Measurements from ENCODE around the gene INSL4. TPM values are rescaled to one million over a fixed set of nuclear protein-coding genes. Genes with fewer than 3 reads are reported as not detected.
A peak's percentile ranks its signal among the peaks of the same experiment; 100 is the strongest.

Gene INSL4
- total RNA-seq (not detected), polyA plus RNA-seq (ENCODE audit: insufficient read length in 2 of 2) (not detected)
- long read RNA-seq, donor 1: 0 reads
- long read RNA-seq, donor 2: 0 reads
- long read RNA-seq, donor 3: 0 reads
- long read RNA-seq, donor 4: 0 reads

DNA sequence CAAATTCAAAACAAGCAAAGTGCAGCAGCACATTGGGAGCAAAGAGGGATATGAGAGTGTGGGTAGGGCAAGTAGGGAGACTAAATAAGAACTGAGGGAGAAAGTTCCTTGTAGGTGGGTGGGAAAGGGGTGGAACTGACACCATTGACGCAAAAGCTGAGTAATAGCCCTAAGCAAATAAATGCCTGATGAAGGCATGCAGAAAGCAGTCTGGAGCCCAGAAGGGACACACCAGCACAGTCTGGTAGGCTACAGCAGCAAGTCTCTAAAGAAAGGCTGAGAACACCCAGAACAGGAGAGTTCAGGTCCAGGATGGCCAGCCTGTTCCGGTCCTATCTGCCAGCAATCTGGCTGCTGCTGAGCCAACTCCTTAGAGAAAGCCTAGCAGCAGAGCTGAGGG lies at the start of gene INSL4:
TSS of gene INSL4 (plus strand) at position 208 of the 400 bp plus-strand sequence. CDS start at position 313, 105 bp downstream.
- Histone ChIP-seq H3K4me1 (ENCODE audit: control insufficient read depth, insufficient read depth, low read length) (no peaks in the 10 kb centered on the region), H3K4me3 (ENCODE audit: low read depth, low read length) (no peak within 1 kb of the TSS), H3K27ac (ENCODE audit: low read depth, low read length) (no peak within 1 kb of the TSS), H3K36me3 (ENCODE audit: control insufficient read depth, insufficient read depth, low read length) (no peaks in the 10 kb centered on the region), H3K9me3 (ENCODE audit: control insufficient read depth, insufficient read depth, low read length) (no peaks in the 10 kb centered on the region), H3K27me3 (ENCODE audit: control insufficient read depth, insufficient read depth, low read length) (no peaks in the 10 kb centered on the region)
- 95% methylated on average over 2 of the region's 2 CpGs for WGBS (ENCODE audit: insufficient coverage)
- DNase-seq (ENCODE audit: low read depth in 4 of 6, low spot score in 6 of 6): no peak

DNA sequence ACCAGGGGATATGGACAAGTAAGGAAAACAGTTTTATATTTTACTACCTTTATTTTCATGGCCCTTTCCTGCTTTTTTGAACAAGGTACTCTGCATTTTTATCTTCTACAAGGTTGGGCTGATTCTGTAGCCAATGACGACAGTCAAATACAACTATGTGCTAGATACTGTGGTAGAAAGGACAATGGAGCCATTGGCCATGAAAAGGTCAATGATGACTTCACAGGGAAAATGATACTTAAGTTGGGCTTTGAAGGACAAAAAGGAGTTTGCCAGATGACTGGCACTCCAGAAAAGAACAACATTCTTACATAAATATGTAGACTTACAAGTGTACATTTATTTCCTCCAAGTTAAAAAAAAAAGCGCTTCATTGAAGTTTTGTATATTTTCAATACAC lies 46.4 kb upstream of the INSL4 start:
- Histone ChIP-seq H3K4me1 (ENCODE audit: control insufficient read depth, insufficient read depth, low read length) (no peaks in the 10 kb centered on the region), H3K27ac (ENCODE audit: low read depth, low read length) (no peak overlapping the region), H3K36me3 (ENCODE audit: control insufficient read depth, insufficient read depth, low read length) (no peaks in the 10 kb centered on the region), H3K9me3 (ENCODE audit: control insufficient read depth, insufficient read depth, low read length) (no peaks in the 10 kb centered on the region), H3K4me3 (ENCODE audit: low read depth, low read length) (no peak overlapping the region), H3K27me3 (ENCODE audit: control insufficient read depth, insufficient read depth, low read length) (no peaks in the 10 kb centered on the region)
- no peak for DNase-seq (ENCODE audit: low read depth in 4 of 6, low spot score in 6 of 6)
- WGBS (ENCODE audit: insufficient coverage): no CpG with 5 or more reads among the region's 2 CpGs

DNA sequence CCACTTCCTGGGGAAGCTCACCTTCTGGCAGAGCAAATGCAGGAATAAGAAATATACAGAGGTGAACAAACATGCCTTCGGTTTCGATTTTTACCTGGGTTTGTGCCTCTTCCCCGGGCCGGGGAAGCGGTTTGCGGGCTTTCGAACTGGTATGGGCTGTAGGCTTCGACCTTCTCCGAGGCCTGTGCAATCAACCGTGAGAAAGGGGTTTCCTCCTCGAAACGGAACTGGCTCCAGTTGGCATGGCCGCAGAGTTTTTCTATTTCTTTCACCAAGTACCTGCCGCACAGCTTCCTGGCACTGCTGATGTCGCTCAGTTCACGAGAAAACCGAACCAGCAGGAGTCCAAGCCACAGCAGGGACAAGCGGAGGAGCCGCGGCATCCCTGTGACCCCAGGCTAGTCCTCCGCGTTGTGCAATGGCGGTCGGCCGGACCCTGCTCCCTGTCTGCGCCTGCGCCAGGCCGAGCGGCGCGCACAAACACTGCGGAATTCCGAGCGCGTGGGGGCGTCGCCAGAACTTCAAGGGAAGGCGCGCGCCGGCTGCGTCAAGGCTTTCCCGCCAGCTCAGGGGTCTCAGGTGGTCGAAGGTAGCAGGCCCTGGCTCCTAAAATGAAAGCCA lies 45.9 kb upstream of the INSL4 start, which contains the start of gene INSL6:
TSS of gene INSL6 (minus strand) at position 420 of the 621 bp plus-strand sequence. CDS start at position 383, 37 bp downstream.
- 94% methylated on average over 44 of the region's 44 CpGs for WGBS (ENCODE audit: insufficient coverage)
- no peak for DNase-seq (ENCODE audit: low read depth in 4 of 6, low spot score in 6 of 6)
- Histone ChIP-seq H3K27me3 (ENCODE audit: control insufficient read depth, insufficient read depth, low read length) (no peaks in the 10 kb centered on the region), H3K4me1 (ENCODE audit: control insufficient read depth, insufficient read depth, low read length) (no peaks in the 10 kb centered on the region), H3K36me3 (ENCODE audit: control insufficient read depth, insufficient read depth, low read length) (no peaks in the 10 kb centered on the region), H3K27ac (ENCODE audit: low read depth, low read length) (no peak within 1 kb of the TSS), H3K4me3 (ENCODE audit: low read depth, low read length) (no peak within 1 kb of the TSS), H3K9me3 (ENCODE audit: control insufficient read depth, insufficient read depth, low read length) (no peaks in the 10 kb centered on the region)

DNA sequence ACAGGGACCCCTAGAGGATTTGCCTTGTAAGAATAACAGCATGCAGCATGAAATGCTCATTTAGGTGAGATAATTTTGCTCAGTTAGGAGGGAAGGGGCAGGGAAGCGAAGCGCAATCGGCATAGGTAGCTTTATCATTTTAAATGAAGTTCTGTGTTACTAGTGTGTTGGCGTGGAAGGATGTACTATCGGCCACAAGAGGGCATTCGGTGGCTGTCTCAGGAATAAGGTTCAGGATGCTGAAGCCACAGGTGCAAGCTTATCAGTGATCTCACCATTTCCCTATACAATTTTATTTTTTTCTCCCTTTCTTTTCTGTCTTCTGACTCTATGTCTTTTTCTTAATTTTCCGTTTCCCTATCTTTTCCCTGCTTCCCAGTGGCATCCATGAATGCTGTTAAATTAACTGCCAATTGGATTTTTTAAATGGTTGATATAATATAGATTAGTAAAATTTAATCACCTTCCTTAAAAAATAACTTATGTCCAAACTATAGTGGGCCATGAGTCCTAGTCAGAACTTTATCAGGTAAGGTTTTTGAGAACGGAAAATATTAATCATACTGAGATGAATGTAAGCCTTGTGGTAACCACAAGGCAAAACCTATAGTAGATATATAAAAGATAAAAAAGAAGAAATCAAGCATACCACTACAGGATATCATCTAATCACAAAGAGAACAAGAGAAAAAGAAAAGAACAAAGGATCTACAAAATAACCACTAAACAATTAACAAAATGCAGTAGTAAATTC lies 44.6 kb upstream of the INSL4 start:
- 56% methylated on average over 5 of the region's 8 CpGs for WGBS (ENCODE audit: insufficient coverage)
- DNase-seq (ENCODE audit: low read depth in 4 of 6, low spot score in 6 of 6): peak in 4 of 6 donors; percentile 2 to 80 (median 40)
- no peak overlapping the region for H3K4me3 ChIP-seq (ENCODE audit: low read depth, low read length)
- H3K27ac ChIP-seq (ENCODE audit: low read depth, low read length): no peak overlapping the region
- no peaks in the 10 kb centered on the region for H3K36me3 ChIP-seq (ENCODE audit: control insufficient read depth, insufficient read depth, low read length)
- no peaks in the 10 kb centered on the region for H3K9me3 ChIP-seq (ENCODE audit: control insufficient read depth, insufficient read depth, low read length)
- no peaks in the 10 kb centered on the region for H3K4me1 ChIP-seq (ENCODE audit: control insufficient read depth, insufficient read depth, low read length)
- H3K27me3 ChIP-seq (ENCODE audit: control insufficient read depth, insufficient read depth, low read length): no peaks in the 10 kb centered on the region

DNA sequence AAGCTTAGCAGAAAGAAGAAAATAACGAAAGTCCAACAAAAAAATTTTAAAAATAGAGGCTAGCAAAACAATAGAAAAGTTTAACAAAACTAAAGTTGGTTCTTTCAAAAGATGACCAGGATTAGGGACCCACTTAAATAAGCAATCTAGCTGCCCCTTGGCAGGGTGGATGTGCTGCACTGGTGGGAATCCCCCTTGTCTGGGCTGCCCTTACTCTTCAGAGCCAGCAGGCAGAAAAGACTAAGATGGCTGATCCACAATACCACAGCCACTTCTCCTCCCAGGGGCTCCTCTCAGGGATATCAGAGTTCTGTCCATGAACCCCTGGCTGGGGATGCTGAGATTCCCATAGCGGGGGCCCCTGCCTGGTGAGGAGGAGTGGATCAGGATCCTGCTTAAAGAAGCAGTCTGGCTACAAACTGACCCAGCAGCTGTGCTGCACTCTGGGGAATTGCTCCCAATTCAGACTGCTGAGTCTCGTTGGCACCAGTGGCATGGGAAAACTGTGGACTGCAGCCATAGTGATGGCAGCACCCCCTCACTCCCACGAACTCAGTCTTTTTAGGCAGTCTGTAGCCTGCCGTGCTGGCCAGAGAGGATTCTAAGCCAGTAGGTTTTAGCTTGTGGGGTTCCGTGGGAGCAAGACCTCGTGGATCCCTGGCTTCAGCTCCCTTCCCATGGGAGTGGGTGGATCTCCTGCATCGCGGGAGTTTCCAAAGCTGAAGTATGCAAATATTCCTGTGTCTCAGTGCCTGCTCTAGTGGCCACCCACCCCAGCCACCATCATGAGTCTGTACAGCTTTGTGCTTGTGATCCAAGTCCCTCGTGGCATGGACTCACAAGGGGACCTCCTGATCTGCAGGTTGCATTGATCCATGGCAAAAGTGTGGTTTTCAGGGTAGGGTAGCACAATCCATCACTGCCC lies 42.9 kb upstream of the INSL4 start:
- no peak for DNase-seq (ENCODE audit: low read depth in 4 of 6, low spot score in 6 of 6)
- 82% methylated on average over 7 of the region's 10 CpGs for WGBS (ENCODE audit: insufficient coverage)
- H3K4me3 ChIP-seq (ENCODE audit: low read depth, low read length): no peak overlapping the region
- no peaks in the 10 kb centered on the region for H3K27me3 ChIP-seq (ENCODE audit: control insufficient read depth, insufficient read depth, low read length)
- H3K27ac ChIP-seq (ENCODE audit: low read depth, low read length): no peak overlapping the region
- no peaks in the 10 kb centered on the region for H3K36me3 ChIP-seq (ENCODE audit: control insufficient read depth, insufficient read depth, low read length)
- no peaks in the 10 kb centered on the region for H3K9me3 ChIP-seq (ENCODE audit: control insufficient read depth, insufficient read depth, low read length)
- no peaks in the 10 kb centered on the region for H3K4me1 ChIP-seq (ENCODE audit: control insufficient read depth, insufficient read depth, low read length)

DNA sequence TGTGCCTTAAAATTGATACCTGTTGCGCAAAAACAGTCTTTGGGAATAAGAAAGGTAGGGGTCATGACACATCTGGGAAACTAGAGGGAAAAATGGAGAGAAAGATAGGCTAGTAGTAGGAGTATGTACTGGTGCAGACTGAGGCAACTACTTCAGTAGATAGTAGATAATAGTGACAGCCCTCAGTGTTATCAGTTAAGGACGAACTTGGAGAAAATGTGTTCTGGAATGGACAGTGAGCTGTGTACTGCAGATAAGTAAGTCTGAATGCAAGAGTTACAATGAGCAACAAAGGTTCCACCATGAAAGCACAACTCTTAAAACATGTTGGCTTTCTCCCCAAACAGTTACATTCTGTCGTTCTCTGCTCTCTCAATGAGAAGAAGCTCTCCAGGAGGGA lies 39.2 kb upstream of the INSL4 start:
- Histone ChIP-seq H3K9me3 (ENCODE audit: control insufficient read depth, insufficient read depth, low read length) (no peaks in the 10 kb centered on the region), H3K4me3 (ENCODE audit: low read depth, low read length) (no peak overlapping the region), H3K27me3 (ENCODE audit: control insufficient read depth, insufficient read depth, low read length) (no peaks in the 10 kb centered on the region), H3K4me1 (ENCODE audit: control insufficient read depth, insufficient read depth, low read length) (no peaks in the 10 kb centered on the region), H3K36me3 (ENCODE audit: control insufficient read depth, insufficient read depth, low read length) (no peaks in the 10 kb centered on the region), H3K27ac (ENCODE audit: low read depth, low read length) (no peak overlapping the region)
- no peak for DNase-seq (ENCODE audit: low read depth in 4 of 6, low spot score in 6 of 6)
- 100% methylated on average over 2 of the region's 3 CpGs for WGBS (ENCODE audit: insufficient coverage)

DNA sequence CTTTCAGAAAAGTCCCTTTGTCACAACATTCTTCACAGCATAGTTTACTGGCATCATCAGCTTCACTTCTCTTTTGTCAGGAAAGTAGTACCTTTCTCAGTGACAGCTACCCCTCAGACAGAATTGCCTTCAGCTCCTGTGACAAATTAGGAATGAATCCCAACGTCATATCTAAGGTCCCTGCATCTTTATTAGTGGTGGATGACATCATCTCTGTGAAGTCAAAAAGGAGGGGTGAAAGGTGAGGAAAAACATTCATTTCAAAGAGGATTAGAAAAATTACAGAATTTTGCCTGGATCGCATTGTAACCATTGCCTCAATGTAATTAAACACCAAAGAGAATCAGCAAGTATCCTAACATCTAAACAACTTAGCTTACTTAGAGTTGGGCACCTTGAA lies 37.9 kb upstream of the INSL4 start:
- DNase-seq (ENCODE audit: low read depth in 4 of 6, low spot score in 6 of 6): no peak
- no CpG with 5 or more reads among the region's 2 CpGs for WGBS (ENCODE audit: insufficient coverage)
- Histone ChIP-seq H3K4me3 (ENCODE audit: low read depth, low read length) (no peak overlapping the region), H3K36me3 (ENCODE audit: control insufficient read depth, insufficient read depth, low read length) (no peaks in the 10 kb centered on the region), H3K9me3 (ENCODE audit: control insufficient read depth, insufficient read depth, low read length) (no peaks in the 10 kb centered on the region), H3K27me3 (ENCODE audit: control insufficient read depth, insufficient read depth, low read length) (no peaks in the 10 kb centered on the region), H3K27ac (ENCODE audit: low read depth, low read length) (no peak overlapping the region), H3K4me1 (ENCODE audit: control insufficient read depth, insufficient read depth, low read length) (no peaks in the 10 kb centered on the region)

DNA sequence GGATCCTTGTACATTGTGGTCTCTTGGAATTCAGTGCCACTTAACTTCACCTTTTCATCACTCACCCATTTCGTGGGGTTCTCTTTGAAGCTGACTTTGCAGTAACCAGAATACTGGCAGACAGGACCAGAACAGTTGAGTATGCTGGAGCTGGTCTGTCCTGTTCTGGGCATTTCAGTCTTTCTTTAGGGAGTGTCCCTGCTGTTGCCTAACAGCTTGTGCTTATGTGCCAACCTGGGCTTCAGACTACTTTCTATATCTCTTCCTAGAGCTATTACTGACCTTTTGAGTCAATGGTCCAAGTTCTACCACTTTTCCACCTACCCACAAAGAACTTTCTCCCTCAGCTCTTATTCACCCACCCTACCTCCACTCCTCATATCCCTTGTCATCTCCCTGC lies 35.8 kb upstream of the INSL4 start:
- no peaks in the 10 kb centered on the region for H3K27me3 ChIP-seq (ENCODE audit: control insufficient read depth, insufficient read depth, low read length)
- no peaks in the 10 kb centered on the region for H3K4me1 ChIP-seq (ENCODE audit: control insufficient read depth, insufficient read depth, low read length)
- no peak overlapping the region for H3K4me3 ChIP-seq (ENCODE audit: low read depth, low read length)
- H3K27ac ChIP-seq (ENCODE audit: low read depth, low read length): no peak overlapping the region
- WGBS (ENCODE audit: insufficient coverage): no CpG with 5 or more reads among the region's 1 CpG
- H3K9me3 ChIP-seq (ENCODE audit: control insufficient read depth, insufficient read depth, low read length): no peaks in the 10 kb centered on the region
- DNase-seq (ENCODE audit: low read depth in 4 of 6, low spot score in 6 of 6): no peak
- H3K36me3 ChIP-seq (ENCODE audit: control insufficient read depth, insufficient read depth, low read length): no peaks in the 10 kb centered on the region

DNA sequence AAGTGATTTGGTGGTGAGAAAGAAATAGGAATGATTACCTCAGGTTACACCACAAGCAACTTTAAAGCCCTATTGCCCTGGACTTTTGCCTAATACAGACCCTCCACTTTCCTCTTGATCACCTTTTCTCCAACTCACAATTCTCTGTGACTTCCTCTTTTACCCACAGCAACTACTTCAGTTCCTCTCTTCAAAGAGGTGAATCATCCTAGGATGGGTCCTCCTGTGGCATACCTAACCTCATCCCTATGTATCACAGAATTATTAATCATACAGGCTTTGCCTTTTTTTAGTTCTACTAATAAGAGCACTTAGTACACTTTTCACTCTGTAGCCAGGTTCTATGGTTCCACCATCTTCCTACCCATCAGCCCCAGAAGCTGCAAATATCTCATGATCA lies 26.1 kb upstream of the INSL4 start:
- H3K27me3 ChIP-seq (ENCODE audit: control insufficient read depth, insufficient read depth, low read length): no peaks in the 10 kb centered on the region
- DNase-seq (ENCODE audit: low read depth in 4 of 6, low spot score in 6 of 6): no peak
- no peaks in the 10 kb centered on the region for H3K36me3 ChIP-seq (ENCODE audit: control insufficient read depth, insufficient read depth, low read length)
- H3K9me3 ChIP-seq (ENCODE audit: control insufficient read depth, insufficient read depth, low read length): no peaks in the 10 kb centered on the region
- no peak overlapping the region for H3K4me3 ChIP-seq (ENCODE audit: low read depth, low read length)
- no peaks in the 10 kb centered on the region for H3K4me1 ChIP-seq (ENCODE audit: control insufficient read depth, insufficient read depth, low read length)
- H3K27ac ChIP-seq (ENCODE audit: low read depth, low read length): no peak overlapping the region
